Cardiac fibroblast (primary cell): ENCODE measurements around the gene NFKBIA.
"Not testable (repeated sequence)": the region's sequence is repeated elsewhere in the genome, so short reads cannot be mapped to it uniquely, and the experiment has no call there.

Experiments
- DNase-seq, 2 donors: peaks; one replicate each; pipeline versions ENCODE4 v3.0.0 to v3.0.0-alpha.2; 2010; ENCODE audit warnings: low read depth in 2 of 2
- H3K4me3 ChIP-seq, 2 donors: replicated peaks in 1 of 2; 1 replicate in 1 of 2; 2 replicates in 1 of 2; pipeline ENCODE4 v1.5.1; 2011; ENCODE audit warnings: low read depth in 2 of 2, low read length in 2 of 2, mild to moderate bottlenecking in 2 of 2, moderate library complexity in 1 of 2
- CTCF ChIP-seq: IDR thresholded peaks from one replicate; pipeline ENCODE4 v1.5.1; 2011; ENCODE audit warnings: low read depth, mild to moderate bottlenecking, low read length, inconsistent platforms

NFKBIA gene

GRCh38 chr14:35378425-35379233 is 25.9 kb downstream of the NFKBIA start:
- TF ChIP-seq CTCF: no peak
- no peak overlapping the region for H3K4me3 ChIP-seq
- DNase-seq: no peak

GRCh38 chr14:35375558-35376025 is 29.0 kb downstream of the NFKBIA start:
- peak; percentile 44 to 67 for DNase-seq
- H3K4me3 ChIP-seq: no peak overlapping the region
- no peak for TF ChIP-seq CTCF

- TF ChIP-seq CTCF: no peak
- peak; percentile 99 for DNase-seq
- no peak overlapping the region for H3K4me3 ChIP-seq
These were observed 30.3 kb downstream of the NFKBIA start for GRCh38 chr14:35374263-35374712.

- H3K4me3 ChIP-seq, DNase-seq: not testable (repeated sequence)
These were observed 31.3 kb downstream of the NFKBIA start for GRCh38 chr14:35373208-35373607.

- no peak overlapping the region for H3K4me3 ChIP-seq
- TF ChIP-seq CTCF: no peak
- DNase-seq: no peak
These were observed 33.6 kb downstream of the NFKBIA start for GRCh38 chr14:35370969-35371368.

GRCh38 chr14:35369701-35370191 is 34.8 kb downstream of the NFKBIA start:
- H3K4me3 ChIP-seq: no peak overlapping the region
- DNase-seq: peak in 1 of 2 donors; percentile 50
- no peak for TF ChIP-seq CTCF

GRCh38 chr14:35368583-35369392 is 35.8 kb downstream of the NFKBIA start:
- DNase-seq: no peak
- H3K4me3 ChIP-seq: no peak overlapping the region
- TF ChIP-seq CTCF: no peak
